Measurements from ENCODE around the gene LRFN3.

GRCh38 chr19:35928507-35928906, 7.7 kb upstream of the LRFN3 start:
- TF ChIP-seq, protein P1, sequence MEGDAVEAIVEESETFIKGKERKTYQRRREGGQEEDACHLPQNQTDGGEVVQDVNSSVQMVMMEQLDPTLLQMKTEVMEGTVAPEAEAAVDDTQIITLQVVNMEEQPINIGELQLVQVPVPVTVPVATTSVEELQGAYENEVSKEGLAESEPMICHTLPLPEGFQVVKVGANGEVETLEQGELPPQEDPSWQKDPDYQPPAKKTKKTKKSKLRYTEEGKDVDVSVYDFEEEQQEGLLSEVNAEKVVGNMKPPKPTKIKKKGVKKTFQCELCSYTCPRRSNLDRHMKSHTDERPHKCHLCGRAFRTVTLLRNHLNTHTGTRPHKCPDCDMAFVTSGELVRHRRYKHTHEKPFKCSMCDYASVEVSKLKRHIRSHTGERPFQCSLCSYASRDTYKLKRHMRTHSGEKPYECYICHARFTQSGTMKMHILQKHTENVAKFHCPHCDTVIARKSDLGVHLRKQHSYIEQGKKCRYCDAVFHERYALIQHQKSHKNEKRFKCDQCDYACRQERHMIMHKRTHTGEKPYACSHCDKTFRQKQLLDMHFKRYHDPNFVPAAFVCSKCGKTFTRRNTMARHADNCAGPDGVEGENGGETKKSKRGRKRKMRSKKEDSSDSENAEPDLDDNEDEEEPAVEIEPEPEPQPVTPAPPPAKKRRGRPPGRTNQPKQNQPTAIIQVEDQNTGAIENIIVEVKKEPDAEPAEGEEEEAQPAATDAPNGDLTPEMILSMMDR (IDR thresholded peaks at IDR 0.05): no peak
- no peak for TF ChIP-seq EP300 (IDR thresholded peaks at IDR 0.05)
- no peak for TF ChIP-seq POLR2A (IDR thresholded peaks at IDR 0.05)
- TF ChIP-seq POLR2AphosphoS5 (IDR thresholded peaks at IDR 0.05): no peak
